ENCODE measurements around the gene ADGRE1.

ADGRE1 gene

DNA sequence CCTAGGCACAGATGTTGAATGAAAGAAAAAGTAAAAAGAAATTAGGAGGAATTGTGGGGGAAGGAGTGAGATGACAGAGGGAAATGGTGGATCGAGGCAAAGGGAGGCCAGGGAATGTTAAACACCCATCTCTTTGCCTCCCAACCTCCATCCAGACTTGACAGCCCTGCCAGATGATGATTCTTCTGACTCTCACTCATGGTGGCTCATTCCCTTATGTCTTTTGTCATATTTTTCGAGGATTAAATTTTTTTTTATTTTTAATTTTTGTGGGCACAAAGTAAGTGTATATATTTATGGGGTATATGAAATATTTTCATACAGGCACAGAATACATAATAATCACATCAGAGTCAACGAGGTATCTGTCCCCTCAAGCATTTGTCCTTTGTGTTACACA is 42.8 kb downstream of the ADGRE1 start:
- TF ChIP-seq, protein P1, sequence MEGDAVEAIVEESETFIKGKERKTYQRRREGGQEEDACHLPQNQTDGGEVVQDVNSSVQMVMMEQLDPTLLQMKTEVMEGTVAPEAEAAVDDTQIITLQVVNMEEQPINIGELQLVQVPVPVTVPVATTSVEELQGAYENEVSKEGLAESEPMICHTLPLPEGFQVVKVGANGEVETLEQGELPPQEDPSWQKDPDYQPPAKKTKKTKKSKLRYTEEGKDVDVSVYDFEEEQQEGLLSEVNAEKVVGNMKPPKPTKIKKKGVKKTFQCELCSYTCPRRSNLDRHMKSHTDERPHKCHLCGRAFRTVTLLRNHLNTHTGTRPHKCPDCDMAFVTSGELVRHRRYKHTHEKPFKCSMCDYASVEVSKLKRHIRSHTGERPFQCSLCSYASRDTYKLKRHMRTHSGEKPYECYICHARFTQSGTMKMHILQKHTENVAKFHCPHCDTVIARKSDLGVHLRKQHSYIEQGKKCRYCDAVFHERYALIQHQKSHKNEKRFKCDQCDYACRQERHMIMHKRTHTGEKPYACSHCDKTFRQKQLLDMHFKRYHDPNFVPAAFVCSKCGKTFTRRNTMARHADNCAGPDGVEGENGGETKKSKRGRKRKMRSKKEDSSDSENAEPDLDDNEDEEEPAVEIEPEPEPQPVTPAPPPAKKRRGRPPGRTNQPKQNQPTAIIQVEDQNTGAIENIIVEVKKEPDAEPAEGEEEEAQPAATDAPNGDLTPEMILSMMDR (IDR thresholded peaks at IDR 0.05; ENCODE audit: low read depth, low read length) = no peak
- no peak overlapping the region for H3K4me3 ChIP-seq (ENCODE audit: low read depth, low read length)

DNA sequence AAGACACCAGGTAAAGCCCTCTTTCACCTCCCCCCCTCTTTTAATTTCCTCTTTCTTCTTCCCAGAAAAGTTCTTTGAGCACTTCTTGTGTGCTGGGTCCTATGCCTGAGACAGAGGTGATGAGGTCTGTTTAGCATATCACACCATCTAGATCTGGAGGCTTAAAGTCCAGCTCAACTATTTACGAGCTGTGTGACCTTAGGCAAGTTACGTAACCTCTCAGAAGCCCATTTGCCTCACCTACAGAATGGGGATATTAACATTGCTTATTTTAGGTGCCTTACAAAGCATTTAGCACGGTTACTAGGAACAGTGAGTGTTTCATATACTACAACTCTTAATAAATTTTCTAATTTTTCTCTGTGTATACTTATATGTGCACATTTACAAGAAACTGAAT is 47.7 kb downstream of the ADGRE1 start:
- TF ChIP-seq, protein P1 (IDR thresholded peaks at IDR 0.05; ENCODE audit: low read depth, low read length) = no peak
- no peak overlapping the region for H3K4me3 ChIP-seq (ENCODE audit: low read depth, low read length)

DNA sequence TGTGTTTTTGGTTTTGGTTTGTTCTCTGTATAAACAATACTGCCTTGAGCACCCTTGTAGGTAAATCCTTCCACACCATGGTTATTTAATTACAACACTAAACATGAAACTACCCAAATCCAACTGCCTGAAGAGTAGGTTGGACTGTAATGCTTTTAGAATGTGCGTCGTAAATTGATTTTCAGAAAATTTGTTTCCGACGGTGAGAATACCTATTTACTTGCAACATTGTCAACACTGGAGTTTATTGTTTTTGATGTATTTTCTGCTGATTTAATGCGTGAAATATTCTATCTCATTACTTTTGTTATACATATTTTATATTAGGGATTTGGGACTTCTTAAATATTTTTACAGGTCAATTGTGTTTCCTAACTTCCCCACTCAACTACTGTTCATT is 48.2 kb downstream of the ADGRE1 start:
- TF ChIP-seq, protein P1 (IDR thresholded peaks at IDR 0.05; ENCODE audit: low read depth, low read length) = no peak

DNA sequence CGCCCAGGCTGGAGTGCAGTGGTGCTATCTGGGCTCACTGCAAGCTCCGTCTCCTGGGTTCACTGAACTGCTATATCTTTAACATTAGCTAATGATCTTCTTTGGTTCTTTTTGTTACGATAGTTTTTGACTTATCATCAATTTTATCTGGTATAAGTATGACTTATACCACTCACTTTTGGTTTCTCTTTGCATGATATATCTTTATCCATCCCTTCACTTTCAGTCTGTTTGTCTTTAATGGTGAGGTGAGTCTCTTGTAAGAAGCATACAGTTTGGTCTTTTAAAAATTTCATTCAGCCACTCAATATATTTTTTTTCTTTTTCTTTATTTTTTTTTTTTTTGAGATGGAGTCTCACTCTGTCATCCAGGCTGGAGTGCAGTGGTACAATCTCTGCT is 58.4 kb downstream of the ADGRE1 start:
- no peak overlapping the region for H3K4me3 ChIP-seq (ENCODE audit: low read depth, low read length)
- TF ChIP-seq, protein P1 (IDR thresholded peaks at IDR 0.05; ENCODE audit: low read depth, low read length) = no peak

More for the DNA sequence above, 48.2 kb downstream of the ADGRE1 start:
- no peak overlapping the region for H3K4me3 ChIP-seq (ENCODE audit: low read depth, low read length)

DNA sequence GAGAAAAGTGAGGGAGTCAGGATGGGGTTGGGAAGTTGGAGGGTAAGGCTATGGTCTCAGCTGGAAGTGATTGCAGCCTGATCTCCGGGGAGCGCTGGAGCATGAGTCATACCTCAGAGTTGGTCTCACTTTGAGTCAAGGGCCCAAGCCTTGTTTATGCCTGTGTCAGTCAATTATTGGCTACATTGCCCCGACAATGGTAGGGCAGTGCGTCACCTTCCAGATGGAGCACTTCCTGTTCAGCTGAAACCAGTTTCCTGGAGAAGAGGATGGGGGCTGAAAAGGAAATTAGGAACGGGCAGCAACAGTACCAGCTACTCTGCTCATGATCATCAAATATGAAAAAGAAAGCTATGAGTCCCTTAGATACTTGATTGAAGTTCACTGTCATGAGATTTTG is 60.4 kb downstream of the ADGRE1 start:
- TF ChIP-seq, protein P1 (IDR thresholded peaks at IDR 0.05; ENCODE audit: low read depth, low read length) = no peak
- no peak overlapping the region for H3K4me3 ChIP-seq (ENCODE audit: low read depth, low read length)

DNA sequence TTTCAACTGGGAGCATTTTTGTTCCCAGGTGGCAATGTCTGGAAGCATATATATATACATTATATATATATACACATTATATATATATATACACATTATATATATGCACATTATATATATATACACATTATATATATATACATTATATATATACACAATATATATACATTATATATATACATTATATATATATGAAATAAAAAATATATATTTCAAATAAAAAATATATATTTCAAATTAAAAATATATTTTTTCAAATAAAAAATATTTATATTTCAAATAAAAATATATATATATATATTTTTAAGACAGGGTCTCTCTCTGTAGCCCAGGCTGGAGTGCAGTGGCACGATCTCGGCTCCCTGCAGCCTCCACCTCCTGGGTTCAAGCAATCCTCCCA is 61.5 kb downstream of the ADGRE1 start:
- H3K4me3 ChIP-seq (ENCODE audit: low read depth, low read length) = no peak overlapping the region
- TF ChIP-seq, protein P1 (IDR thresholded peaks at IDR 0.05; ENCODE audit: low read depth, low read length) = no peak

DNA sequence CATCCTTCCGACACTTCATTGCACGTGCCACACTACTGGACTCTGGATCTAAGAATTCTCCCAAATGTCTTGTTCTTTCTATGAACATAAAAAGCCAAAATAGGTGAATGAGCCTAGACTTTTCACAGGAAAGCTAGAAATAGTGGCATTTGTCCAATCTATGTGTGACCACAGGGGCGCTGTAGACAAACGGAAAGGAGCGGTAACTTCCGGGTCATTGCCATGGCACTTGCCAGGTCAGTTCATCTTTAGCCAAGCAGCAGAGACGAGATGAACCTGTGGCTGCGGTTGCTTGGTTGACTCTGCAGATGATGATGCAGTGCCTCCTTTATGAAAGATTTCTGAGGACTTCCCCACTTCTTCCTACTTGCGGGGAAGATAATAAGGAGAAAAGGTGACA is 65.6 kb downstream of the ADGRE1 start:
- TF ChIP-seq, protein P1 (IDR thresholded peaks at IDR 0.05; ENCODE audit: low read depth, low read length) = no peak

More for the DNA sequence above, 65.6 kb downstream of the ADGRE1 start:
- no peak overlapping the region for H3K4me3 ChIP-seq (ENCODE audit: low read depth, low read length)
